KMS-11 (cell line): ENCODE measurements around the gene USP15.

Experiments used
- H2AFZ ChIP-seq: fragments of 200-600 bp; sonication (generic); 2 replicates; pipeline ENCODE4 v1.6.1; 2016; ENCODE audit warnings: antibody characterized with exemption, mixed run types, low read depth
- H3K27ac ChIP-seq: fragments of 200-600 bp; sonication (generic); 2 replicates; pipeline ENCODE4 v1.6.1; 2016; ENCODE audit warnings: mild to moderate bottlenecking, mixed run types
- H3K27me3 ChIP-seq: fragments of 200-600 bp; sonication (generic); 2 replicates; pipeline ENCODE4 v1.6.1; 2017; ENCODE audit warnings: mild to moderate bottlenecking, low read depth, mixed run types, moderate library complexity; ENCODE audit not compliant: insufficient read depth
- H3K36me3 ChIP-seq: fragments of 200-600 bp; sonication (generic); 2 replicates; pipeline ENCODE4 v1.6.1; 2017; ENCODE audit warnings: mild to moderate bottlenecking, mixed run types; ENCODE audit not compliant: insufficient read depth
- H3K4me1 ChIP-seq: fragments of 200-600 bp; sonication (generic); 2 replicates; pipeline ENCODE4 v1.6.1; 2016; ENCODE audit warnings: mild to moderate bottlenecking, low read depth, mixed run types; ENCODE audit not compliant: poor library complexity, severe bottlenecking
- H3K4me2 ChIP-seq: fragments of 200-600 bp; sonication (generic); 2 replicates; pipeline ENCODE4 v1.7.0; 2016; ENCODE audit warnings: mild to moderate bottlenecking, mixed run types
- H3K4me3 ChIP-seq: fragments of 200-600 bp; sonication (generic); IDR thresholded peaks from 2 replicates; pipeline ENCODE4 v1.6.1; 2017; ENCODE audit warnings: low read depth, low read length, mixed read lengths; ENCODE audit not compliant: insufficient read depth
- H3K79me2 ChIP-seq: fragments of 200-600 bp; sonication (generic); 2 replicates; pipeline ENCODE4 v1.6.1; 2016; ENCODE audit warnings: low read depth, mixed run types; ENCODE audit not compliant: insufficient read depth
- H3K9ac ChIP-seq: fragments of 200-600 bp; sonication (generic); 2 replicates; pipeline ENCODE4 v1.6.1; 2016; ENCODE audit warnings: mild to moderate bottlenecking, mixed run types
- H4K20me1 ChIP-seq: fragments of 200-600 bp; sonication (generic); 2 replicates; pipeline ENCODE4 v1.6.1; 2016; ENCODE audit warnings: mild to moderate bottlenecking, mixed run types; ENCODE audit not compliant: insufficient read depth
- TF ChIP-seq, protein P1 (sequence below): fragments of 200-600 bp; sonication (generic); conservative IDR thresholded peaks from 2 replicates; pipeline ENCODE4 v1.6.1; 2017; ENCODE audit warnings: low read depth, mild to moderate bottlenecking, antibody characterized with exemption, low read length, moderate library complexity, mixed read lengths

Gene USP15

DNA sequence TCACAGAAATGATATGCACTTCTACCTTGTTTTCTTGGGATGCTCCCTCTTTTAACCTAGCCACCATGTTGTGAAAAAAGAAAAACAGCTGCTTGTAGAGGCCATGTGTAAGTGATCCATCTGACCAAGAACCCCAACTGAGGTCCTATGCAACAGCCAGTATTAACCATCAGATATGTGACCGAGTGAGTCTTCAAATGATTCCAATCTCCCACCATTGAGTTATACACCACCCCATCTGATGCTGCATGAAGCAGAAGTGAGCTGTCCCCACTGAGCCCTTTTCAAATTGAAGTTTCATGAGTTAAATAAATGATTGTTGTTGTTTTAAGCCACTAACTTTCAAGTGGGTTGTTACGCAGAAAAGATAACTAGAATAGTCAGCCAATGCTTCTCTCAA, 20.6 kb upstream of the USP15 start:
- Histone ChIP-seq H3K4me2 (no peak overlapping the region), H3K4me1 (no peaks in the 10 kb centered on the region), H3K79me2 (no peaks in the 10 kb centered on the region), H3K4me3 (no peak overlapping the region), H3K27ac (no peak overlapping the region), H2AFZ (no peak overlapping the region), H3K36me3 (no peaks in the 10 kb centered on the region), H4K20me1 (no peaks in the 10 kb centered on the region), H3K27me3 (no peaks in the 10 kb centered on the region), H3K9ac (no peak overlapping the region)
- TF ChIP-seq, protein P1, sequence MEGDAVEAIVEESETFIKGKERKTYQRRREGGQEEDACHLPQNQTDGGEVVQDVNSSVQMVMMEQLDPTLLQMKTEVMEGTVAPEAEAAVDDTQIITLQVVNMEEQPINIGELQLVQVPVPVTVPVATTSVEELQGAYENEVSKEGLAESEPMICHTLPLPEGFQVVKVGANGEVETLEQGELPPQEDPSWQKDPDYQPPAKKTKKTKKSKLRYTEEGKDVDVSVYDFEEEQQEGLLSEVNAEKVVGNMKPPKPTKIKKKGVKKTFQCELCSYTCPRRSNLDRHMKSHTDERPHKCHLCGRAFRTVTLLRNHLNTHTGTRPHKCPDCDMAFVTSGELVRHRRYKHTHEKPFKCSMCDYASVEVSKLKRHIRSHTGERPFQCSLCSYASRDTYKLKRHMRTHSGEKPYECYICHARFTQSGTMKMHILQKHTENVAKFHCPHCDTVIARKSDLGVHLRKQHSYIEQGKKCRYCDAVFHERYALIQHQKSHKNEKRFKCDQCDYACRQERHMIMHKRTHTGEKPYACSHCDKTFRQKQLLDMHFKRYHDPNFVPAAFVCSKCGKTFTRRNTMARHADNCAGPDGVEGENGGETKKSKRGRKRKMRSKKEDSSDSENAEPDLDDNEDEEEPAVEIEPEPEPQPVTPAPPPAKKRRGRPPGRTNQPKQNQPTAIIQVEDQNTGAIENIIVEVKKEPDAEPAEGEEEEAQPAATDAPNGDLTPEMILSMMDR, result no peak

DNA sequence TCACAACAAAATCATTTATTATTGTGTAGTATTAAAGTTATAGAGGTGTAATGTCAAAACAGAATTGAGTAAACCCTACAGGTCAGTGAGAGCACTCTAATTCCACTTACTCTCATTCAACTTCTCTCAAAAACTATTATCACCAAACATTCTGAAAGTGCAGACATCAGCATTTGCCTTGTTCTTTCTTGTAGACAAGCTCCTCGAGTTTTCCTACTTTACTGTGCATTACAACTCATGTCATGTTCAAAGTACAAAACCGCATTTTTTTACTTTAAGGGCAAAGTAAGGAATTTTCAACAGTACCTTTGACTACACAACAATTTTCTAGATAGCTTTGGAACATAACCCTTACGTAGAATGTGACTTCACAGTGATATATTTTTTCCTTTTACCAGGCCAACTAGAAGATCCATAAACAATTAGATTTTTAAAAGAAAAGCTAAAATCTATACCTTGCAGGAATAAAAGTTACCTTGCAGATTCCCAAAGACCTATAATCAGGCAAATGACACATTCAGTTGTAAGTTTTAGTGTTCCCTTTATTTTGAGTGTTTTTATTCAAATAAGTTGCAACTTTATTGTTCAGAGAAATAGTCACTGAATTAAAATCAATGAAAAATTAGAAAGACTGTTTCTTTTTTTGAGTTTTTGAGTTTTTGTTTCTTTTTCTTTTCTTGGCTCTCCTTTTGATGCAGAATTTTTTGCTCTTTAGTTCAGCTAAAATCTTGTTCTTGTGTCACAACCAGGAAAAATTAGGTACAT, 12.7 kb upstream of the USP15 start:
- no peak overlapping the region for H3K9ac ChIP-seq
- H3K27me3 ChIP-seq, result no peaks in the 10 kb centered on the region
- H3K4me1 ChIP-seq, result peaks cover 26% of the 10 kb centered on the region
- TF ChIP-seq, protein P1, result no peak
- H3K27ac ChIP-seq, result no peak overlapping the region
- no peak overlapping the region for H2AFZ ChIP-seq
- H4K20me1 ChIP-seq, result no peaks in the 10 kb centered on the region
- no peaks in the 10 kb centered on the region for H3K79me2 ChIP-seq
- 0 out of 2 replicates have a peak overlapping the region, but pooled peaks have one; percentile 12 for H3K4me2 ChIP-seq
- no peak overlapping the region for H3K4me3 ChIP-seq
- no peaks in the 10 kb centered on the region for H3K36me3 ChIP-seq

DNA sequence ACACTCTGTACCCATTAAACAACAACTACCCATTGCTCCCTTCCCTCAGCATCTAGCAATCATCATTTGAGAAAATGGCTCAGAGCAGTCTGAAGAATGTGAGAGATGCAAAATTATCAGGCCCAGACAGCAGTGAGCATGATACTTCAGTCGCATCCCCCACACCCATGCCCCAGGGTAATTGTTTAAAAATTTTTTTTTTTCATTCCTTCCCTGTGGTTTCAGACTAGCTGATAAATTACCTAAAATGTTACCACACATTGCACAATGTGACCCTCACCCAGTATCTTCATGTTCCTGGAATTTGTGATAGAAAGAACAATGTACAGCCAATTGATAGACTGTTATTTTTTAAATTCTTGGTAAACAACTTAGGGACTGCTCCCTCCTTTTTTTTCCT, 11.3 kb upstream of the USP15 start:
- no peaks in the 10 kb centered on the region for H4K20me1 ChIP-seq
- H3K9ac ChIP-seq, result no peak overlapping the region
- no peak overlapping the region for H3K4me3 ChIP-seq
- H3K4me2 ChIP-seq, result no peak overlapping the region
- H3K4me1 ChIP-seq, result peaks cover 26% of the 10 kb centered on the region
- H3K27ac ChIP-seq, result no peak overlapping the region
- H3K27me3 ChIP-seq, result no peaks in the 10 kb centered on the region
- no peaks in the 10 kb centered on the region for H3K79me2 ChIP-seq
- no peak overlapping the region for H2AFZ ChIP-seq
- TF ChIP-seq, protein P1, result no peak
- no peaks in the 10 kb centered on the region for H3K36me3 ChIP-seq

DNA sequence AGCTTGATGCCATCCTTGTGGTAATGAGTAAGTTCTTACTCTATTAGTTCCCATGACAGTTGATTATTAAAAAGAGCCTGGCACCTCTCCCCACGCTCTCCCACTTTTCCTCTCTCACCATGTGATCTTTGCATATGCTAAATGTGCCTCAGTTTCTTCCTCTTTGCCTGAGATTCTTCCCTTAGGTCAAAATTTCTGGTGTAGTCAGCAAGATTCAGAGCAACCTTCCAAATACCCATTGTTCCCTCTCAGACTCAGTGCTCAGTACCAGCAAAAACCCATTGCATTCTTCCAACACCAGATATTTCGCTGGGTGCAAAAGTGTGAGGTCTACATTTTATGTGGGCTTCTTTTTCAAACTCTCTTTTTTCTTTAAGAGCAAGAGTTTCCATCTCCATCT, 10.8 kb upstream of the USP15 start:
- Histone ChIP-seq H3K36me3 (no peaks in the 10 kb centered on the region), H3K4me1 (peaks cover 26% of the 10 kb centered on the region), H3K4me2 (no peak overlapping the region), H3K4me3 (no peak overlapping the region), H4K20me1 (no peaks in the 10 kb centered on the region), H2AFZ (no peak overlapping the region), H3K27ac (no peak overlapping the region), H3K79me2 (no peaks in the 10 kb centered on the region), H3K27me3 (no peaks in the 10 kb centered on the region), H3K9ac (no peak overlapping the region)
- TF ChIP-seq, protein P1, result no peak
